ENCODE data around the gene ATP1A2.

The ATP1A2 gene

DNA sequence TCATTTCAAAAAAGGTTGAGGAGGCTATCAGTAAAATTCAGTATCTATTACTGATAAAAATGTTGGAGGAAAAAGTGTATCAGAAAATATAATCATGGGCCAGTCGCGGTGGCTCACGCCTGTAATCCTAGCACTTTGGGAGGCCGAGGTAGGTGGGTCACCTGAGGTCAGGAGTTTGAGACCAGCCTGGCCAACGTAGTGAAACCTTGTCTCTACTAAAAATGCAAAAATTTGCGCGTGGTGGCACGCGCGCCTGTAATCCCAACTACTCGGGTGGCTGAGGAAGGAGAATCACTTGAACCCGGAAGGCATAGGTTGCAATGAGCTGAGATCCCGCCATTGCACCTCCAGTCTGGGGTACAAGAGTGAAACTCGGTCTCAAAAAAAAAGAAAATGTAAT is 30.5 kb downstream of the ATP1A2 start:
- Histone ChIP-seq H3K4me1 (ENCODE audit: insufficient read depth, low read length) (no peaks in the 10 kb centered on the region), H3K9ac (ENCODE audit: low read depth, low read length) (no peak overlapping the region), H3K9me3 (ENCODE audit: control insufficient read depth, insufficient read depth, low read length) (no peaks in the 10 kb centered on the region), H3K36me3 (ENCODE audit: insufficient read depth, low read length) (no peaks in the 10 kb centered on the region)

DNA sequence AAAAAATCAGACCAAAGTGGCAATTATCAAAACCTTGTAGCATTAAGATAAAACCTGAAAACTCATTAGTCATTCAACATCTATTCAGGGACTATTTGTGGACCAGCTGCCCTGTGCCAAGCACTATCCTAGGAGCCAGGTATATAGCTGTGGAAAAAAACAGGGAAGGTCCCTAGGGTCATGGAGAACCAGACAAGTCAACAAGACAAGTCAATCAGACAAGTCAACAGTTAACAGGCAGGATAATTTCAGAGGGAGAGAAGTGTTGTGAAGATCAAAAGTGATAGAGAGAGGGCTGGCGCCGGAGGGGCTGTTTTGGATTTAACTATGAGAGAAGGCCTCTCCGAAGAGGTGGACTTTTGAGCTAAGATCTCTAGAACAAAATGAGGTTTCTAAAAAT is 32.6 kb downstream of the ATP1A2 start:
- no peaks in the 10 kb centered on the region for H3K9me3 ChIP-seq (ENCODE audit: control insufficient read depth, insufficient read depth, low read length)
- H3K36me3 ChIP-seq (ENCODE audit: insufficient read depth, low read length): no peaks in the 10 kb centered on the region
- no peak overlapping the region for H3K9ac ChIP-seq (ENCODE audit: low read depth, low read length)
- H3K4me1 ChIP-seq (ENCODE audit: insufficient read depth, low read length): no peaks in the 10 kb centered on the region

DNA sequence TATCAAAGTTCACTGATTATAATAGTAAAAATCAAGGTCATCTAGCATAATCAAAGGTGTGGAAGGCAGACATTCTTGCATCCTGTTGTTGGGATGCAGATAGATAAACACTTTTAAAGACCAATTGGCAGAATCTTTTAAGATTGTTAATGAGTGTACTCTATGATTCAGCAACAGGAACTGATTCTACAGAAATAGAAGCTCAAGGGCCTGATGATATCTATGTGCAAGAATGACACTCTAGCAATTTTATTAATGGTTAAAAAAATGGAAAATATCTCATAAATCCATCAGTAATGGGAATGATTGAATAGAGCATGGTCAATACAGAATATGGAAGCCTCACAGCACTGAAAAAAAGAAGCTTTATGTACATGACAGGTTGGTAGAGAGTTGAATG is 33.7 kb downstream of the ATP1A2 start:
- H3K9ac ChIP-seq (ENCODE audit: low read depth, low read length): no peak overlapping the region
- H3K36me3 ChIP-seq (ENCODE audit: insufficient read depth, low read length): no peaks in the 10 kb centered on the region
- no peaks in the 10 kb centered on the region for H3K4me1 ChIP-seq (ENCODE audit: insufficient read depth, low read length)
- no peaks in the 10 kb centered on the region for H3K9me3 ChIP-seq (ENCODE audit: control insufficient read depth, insufficient read depth, low read length)

DNA sequence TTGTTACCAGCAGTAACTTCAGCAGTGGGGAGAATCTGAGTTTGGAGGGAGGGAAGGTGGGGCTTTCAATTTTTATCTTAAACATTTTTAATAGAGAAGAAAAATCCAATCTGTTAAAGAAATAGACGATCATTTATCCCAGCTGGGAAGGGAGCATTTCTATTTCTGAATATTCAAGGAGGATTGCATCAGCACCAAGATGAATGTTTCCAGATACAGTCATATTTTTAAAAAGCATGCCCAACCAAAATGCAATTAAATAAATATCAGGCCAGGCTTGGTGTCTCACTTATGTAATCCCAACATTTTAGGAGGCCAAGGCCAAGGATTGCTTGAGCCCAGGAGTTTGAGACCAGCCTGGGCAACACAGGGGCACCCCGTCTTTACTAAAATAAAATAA is 34.2 kb downstream of the ATP1A2 start:
- Histone ChIP-seq H3K9me3 (ENCODE audit: control insufficient read depth, insufficient read depth, low read length) (no peaks in the 10 kb centered on the region), H3K4me1 (ENCODE audit: insufficient read depth, low read length) (no peaks in the 10 kb centered on the region), H3K36me3 (ENCODE audit: insufficient read depth, low read length) (no peaks in the 10 kb centered on the region), H3K9ac (ENCODE audit: low read depth, low read length) (no peak overlapping the region)

DNA sequence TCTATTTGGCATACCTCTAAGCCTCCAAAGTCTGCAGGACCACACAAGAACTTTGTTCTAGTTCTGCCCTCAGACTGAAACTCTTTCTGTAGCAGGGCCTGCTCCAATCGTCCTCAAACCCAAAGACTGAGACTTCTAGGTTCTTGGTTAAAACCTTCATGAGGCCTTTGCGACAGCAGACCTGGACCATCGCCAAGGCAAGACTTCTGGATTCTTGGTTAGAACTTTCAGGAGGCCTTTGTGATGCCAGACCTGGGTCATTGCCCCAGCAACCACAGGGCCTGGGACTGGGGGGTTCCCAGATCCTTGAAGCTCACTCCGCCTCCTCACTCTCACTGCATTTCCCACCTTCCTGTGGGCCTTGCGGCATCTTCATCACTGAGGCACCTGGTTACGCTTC is 35.7 kb downstream of the ATP1A2 start, which contains the start of gene ATP1A4:
TSS of gene ATP1A4 (plus strand) at position 301 of the 400 bp plus-strand sequence. CDS start 438 bp downstream, outside the sequence.
- Histone ChIP-seq H3K4me1 (ENCODE audit: insufficient read depth, low read length) (no peaks in the 10 kb centered on the region), H3K9me3 (ENCODE audit: control insufficient read depth, insufficient read depth, low read length) (no peaks in the 10 kb centered on the region), H3K9ac (ENCODE audit: low read depth, low read length) (no peak within 1 kb of the TSS), H3K36me3 (ENCODE audit: insufficient read depth, low read length) (no peaks in the 10 kb centered on the region)

DNA sequence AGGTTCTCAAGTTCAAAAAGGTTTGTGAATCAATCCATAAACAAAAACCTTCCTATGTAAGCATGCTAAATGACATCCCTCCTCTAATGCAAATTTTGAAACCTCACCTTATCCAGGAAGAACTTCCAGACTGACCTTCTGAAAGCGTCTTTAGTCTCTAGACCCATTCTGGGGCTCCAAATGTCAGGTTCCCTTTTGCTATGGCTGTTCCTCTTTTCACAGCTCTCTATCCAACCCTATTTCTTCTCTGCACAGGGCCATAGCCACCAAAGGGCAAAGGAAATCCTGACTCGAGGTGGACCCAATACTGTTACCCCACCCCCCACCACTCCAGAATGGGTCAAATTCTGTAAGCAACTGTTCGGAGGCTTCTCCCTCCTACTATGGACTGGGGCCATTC is 39.2 kb downstream of the ATP1A2 start:
- no peaks in the 10 kb centered on the region for H3K36me3 ChIP-seq (ENCODE audit: insufficient read depth, low read length)
- no peak overlapping the region for H3K9ac ChIP-seq (ENCODE audit: low read depth, low read length)
- H3K9me3 ChIP-seq (ENCODE audit: control insufficient read depth, insufficient read depth, low read length): no peaks in the 10 kb centered on the region
- H3K4me1 ChIP-seq (ENCODE audit: insufficient read depth, low read length): no peaks in the 10 kb centered on the region

DNA sequence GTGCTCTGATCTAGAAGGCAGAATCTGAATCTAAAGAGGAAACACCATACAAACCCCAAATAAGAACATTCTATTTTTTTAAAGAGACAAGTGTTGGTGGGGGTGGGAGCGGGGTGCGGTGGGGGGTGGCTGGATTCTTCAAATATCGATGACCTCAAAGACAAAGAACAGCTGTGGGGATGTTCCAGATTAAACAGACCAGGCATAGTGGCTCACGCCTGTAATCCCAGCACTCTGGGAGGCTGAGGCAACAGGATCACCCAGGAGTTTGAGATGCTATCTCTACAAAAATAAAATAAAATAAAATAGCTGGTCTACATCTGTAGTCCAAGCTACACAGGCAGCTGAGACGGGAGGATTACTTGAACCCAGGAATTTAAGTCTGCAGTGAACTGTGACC is 40.8 kb downstream of the ATP1A2 start:
- no peak overlapping the region for H3K9ac ChIP-seq (ENCODE audit: low read depth, low read length)
- H3K4me1 ChIP-seq (ENCODE audit: insufficient read depth, low read length): no peaks in the 10 kb centered on the region
- H3K9me3 ChIP-seq (ENCODE audit: control insufficient read depth, insufficient read depth, low read length): no peaks in the 10 kb centered on the region
- H3K36me3 ChIP-seq (ENCODE audit: insufficient read depth, low read length): no peaks in the 10 kb centered on the region

DNA sequence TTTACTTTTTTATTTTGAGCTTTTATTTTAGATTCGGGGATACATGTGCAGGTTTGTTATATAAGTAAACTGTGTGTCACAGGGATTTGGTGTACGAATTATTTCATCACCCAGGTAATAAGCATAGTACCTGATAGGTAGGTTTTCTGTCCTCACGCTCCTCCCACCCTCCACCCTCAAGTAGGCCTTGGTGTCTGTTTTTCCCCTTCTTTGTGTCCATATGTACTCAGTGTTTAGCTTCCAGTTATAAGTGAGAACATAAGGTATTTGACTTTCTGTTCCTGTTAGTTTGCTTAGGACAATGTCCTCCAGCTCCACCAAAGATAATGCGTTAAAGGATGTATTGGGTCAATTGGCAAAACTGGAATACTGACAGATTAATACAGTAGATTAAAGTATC is 41.6 kb downstream of the ATP1A2 start:
- H3K4me1 ChIP-seq (ENCODE audit: insufficient read depth, low read length): no peaks in the 10 kb centered on the region

DNA sequence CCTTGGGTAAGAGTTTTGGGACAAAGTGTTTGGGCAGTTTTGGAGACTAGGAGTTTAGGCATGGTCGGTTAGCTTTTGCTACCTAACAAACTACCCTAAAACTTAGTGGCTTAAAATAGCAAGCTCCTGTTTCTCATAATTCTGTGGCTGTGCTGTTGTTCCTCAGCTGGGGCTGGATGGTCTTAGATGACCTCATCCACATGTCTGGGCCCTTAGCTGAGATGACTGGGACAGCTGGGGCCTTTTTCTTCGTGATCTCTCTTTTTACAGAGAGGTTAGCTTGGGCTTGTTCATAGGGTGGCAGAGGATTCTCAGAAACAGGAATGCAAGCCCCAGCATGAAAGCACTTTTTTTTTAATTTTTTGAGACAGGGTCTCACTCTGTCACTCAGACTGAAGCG is 42.5 kb downstream of the ATP1A2 start:
- Histone ChIP-seq H3K4me1 (ENCODE audit: insufficient read depth, low read length) (no peaks in the 10 kb centered on the region), H3K9me3 (ENCODE audit: control insufficient read depth, insufficient read depth, low read length) (no peaks in the 10 kb centered on the region), H3K36me3 (ENCODE audit: insufficient read depth, low read length) (no peaks in the 10 kb centered on the region), H3K9ac (ENCODE audit: low read depth, low read length) (no peak overlapping the region)

More for the DNA sequence above, 41.6 kb downstream of the ATP1A2 start:
- Histone ChIP-seq H3K9me3 (ENCODE audit: control insufficient read depth, insufficient read depth, low read length) (no peaks in the 10 kb centered on the region), H3K9ac (ENCODE audit: low read depth, low read length) (no peak overlapping the region), H3K36me3 (ENCODE audit: insufficient read depth, low read length) (no peaks in the 10 kb centered on the region)

DNA sequence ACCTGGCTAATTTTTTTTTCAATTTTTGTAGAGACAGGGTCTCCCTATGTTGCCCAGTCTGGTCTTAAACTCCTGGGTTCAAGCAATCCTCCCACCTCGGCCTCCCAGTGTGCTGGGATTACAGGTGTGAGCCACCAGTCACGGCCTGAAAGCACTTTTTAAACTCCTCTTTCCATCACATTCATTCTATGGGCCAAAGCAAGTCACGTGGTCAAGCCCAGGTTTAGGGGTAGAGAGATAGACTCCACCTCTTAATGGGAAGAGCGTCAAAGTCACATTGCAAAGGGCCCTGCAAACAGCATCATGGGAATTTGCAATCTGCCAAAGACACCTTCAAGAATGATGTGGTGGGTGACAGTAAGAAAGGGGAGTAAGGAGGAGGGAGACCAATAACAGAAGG is 43.0 kb downstream of the ATP1A2 start:
- no peaks in the 10 kb centered on the region for H3K4me1 ChIP-seq (ENCODE audit: insufficient read depth, low read length)
- H3K9ac ChIP-seq (ENCODE audit: low read depth, low read length): no peak overlapping the region
- no peaks in the 10 kb centered on the region for H3K9me3 ChIP-seq (ENCODE audit: control insufficient read depth, insufficient read depth, low read length)
- H3K36me3 ChIP-seq (ENCODE audit: insufficient read depth, low read length): no peaks in the 10 kb centered on the region

DNA sequence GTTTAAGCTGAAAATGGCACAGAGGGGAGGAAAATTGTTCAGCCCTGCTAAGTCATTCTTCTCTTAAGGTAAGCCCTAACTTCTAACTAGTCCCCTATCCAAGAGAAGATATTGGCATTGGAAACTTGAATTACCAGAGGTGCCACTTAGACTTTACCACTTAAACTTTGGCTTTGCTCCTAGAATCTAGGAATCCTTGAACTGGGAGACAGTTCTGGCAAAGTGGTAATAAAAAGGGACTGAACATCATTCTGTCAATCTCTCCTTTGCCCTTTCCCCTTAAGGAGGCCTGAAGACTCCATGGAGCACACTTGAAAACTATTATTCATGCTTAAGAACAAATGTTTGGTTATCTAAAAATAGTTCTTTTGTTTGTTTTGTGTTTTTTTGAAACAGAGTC is 44.3 kb downstream of the ATP1A2 start:
- Histone ChIP-seq H3K9me3 (ENCODE audit: control insufficient read depth, insufficient read depth, low read length) (no peaks in the 10 kb centered on the region), H3K9ac (ENCODE audit: low read depth, low read length) (no peak overlapping the region), H3K4me1 (ENCODE audit: insufficient read depth, low read length) (no peaks in the 10 kb centered on the region), H3K36me3 (ENCODE audit: insufficient read depth, low read length) (no peaks in the 10 kb centered on the region)

DNA sequence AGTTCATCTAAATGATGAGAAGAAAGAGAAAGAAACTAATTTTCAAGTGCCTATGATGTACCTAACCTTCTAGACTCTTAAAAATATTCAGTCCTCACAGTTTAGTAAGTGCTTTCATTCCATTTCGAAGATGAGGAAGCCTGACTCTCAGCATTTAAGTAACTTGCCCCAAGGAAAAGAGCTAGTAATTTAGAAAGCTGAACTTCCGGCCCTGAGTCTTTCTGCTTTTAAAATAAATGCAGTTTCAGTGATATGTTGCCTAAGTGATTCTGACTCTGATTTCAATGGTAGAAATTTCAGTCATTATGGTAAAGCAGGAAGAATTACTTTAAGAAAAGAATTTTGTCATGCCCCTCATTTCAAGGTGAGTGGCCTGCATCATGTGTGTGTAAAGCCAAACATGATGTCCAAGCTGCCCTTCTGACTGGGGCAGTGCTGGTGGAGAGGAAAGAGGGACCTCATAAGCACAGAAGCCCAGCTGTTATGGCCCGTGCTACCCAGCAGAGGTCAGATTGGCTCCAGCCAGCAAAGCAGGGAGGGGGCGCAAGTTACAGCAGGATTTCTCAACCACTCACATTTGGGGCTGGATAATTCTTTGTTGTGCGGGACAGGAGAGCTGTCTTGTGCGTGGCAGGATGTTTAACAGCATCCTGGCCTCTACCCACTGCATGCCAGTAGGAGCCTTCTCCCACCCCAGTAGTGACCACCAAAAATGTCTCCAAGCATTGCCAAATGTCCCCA is 46.6 kb downstream of the ATP1A2 start:
- H3K9ac ChIP-seq (ENCODE audit: low read depth, low read length): no peak overlapping the region
- H3K36me3 ChIP-seq (ENCODE audit: insufficient read depth, low read length): no peaks in the 10 kb centered on the region
- no peaks in the 10 kb centered on the region for H3K9me3 ChIP-seq (ENCODE audit: control insufficient read depth, insufficient read depth, low read length)
- peaks cover 2% of the 10 kb centered on the region; the same call in 1 of the 2 replicates for H3K4me1 ChIP-seq (ENCODE audit: insufficient read depth, low read length)

DNA sequence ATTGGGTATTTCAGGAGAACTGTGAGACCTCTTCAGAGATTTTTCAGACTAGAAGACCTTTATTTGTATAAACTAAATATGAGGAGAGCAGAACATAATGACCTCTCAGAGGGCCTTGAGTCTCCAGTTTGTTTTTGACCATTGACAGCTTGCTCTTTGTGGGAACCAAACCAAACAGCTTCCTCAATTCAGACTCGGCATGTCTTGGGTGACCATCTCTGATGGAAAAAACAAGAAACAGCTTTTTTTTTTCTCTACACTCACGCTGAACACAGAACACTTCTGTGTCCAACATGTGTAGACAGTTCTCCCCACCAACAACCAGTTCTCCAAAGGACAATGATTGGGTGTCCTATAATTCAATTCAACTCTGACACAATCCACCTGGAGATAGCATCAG is 47.4 kb downstream of the ATP1A2 start:
- Histone ChIP-seq H3K36me3 (ENCODE audit: insufficient read depth, low read length) (no peaks in the 10 kb centered on the region), H3K4me1 (ENCODE audit: insufficient read depth, low read length) (peaks cover 9% of the 10 kb centered on the region), H3K9me3 (ENCODE audit: control insufficient read depth, insufficient read depth, low read length) (no peaks in the 10 kb centered on the region), H3K9ac (ENCODE audit: low read depth, low read length) (no peak overlapping the region)

DNA sequence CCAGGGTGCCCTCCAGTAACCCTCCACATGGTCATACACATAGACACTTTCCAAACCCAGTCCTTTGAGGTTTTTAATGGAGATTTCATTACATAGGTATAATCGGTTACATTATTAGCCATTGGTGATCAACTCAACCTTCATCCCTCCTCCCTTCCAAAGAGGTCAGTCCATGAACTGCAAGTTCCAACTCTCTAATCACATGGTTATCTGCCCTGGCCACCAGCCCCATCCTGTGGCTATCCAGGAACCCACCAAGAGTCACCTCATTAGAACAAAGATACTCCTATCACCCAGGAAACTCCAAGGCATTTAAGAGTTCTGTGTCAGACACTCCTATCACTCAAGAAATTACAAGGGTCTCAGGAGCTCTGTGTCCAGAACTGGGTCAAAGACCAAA is 48.1 kb downstream of the ATP1A2 start:
- Histone ChIP-seq H3K9ac (ENCODE audit: low read depth, low read length) (no peak overlapping the region), H3K4me1 (ENCODE audit: insufficient read depth, low read length) (peaks cover 13% of the 10 kb centered on the region), H3K9me3 (ENCODE audit: control insufficient read depth, insufficient read depth, low read length) (no peaks in the 10 kb centered on the region), H3K36me3 (ENCODE audit: insufficient read depth, low read length) (no peaks in the 10 kb centered on the region)

DNA sequence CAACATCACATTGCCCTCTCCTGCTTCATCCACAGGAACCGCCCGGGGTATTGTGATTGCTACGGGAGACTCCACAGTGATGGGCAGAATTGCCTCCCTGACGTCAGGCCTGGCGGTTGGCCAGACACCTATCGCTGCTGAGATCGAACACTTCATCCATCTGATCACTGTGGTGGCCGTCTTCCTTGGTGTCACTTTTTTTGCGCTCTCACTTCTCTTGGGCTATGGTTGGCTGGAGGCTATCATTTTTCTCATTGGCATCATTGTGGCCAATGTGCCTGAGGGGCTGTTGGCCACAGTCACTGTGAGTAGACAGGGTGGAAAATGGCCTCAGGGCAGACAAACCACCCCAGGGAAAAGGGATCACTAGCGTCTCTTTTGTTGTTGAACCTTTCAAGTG is 48.6 kb downstream of the ATP1A2 start:
- Histone ChIP-seq H3K36me3 (ENCODE audit: insufficient read depth, low read length) (no peaks in the 10 kb centered on the region), H3K4me1 (ENCODE audit: insufficient read depth, low read length) (peaks cover 17% of the 10 kb centered on the region), H3K9ac (ENCODE audit: low read depth, low read length) (no peak overlapping the region), H3K9me3 (ENCODE audit: control insufficient read depth, insufficient read depth, low read length) (no peaks in the 10 kb centered on the region)
